A549 (cell line): ENCODE data around the gene SLC39A3.

ENCODE experiments used
- CHD4 ChIP-seq: fragments of 200-600 bp; sonication (generic); IDR thresholded peaks from 2 replicates; pipeline ENCODE4 v1.6.1; 2016; ENCODE audit warnings: antibody characterized with exemption, mild to moderate bottlenecking, borderline replicate concordance
- CTCF ChIP-seq: fragments of >200 bp; sonication (Bioruptor Twin); formaldehyde crosslinking; IDR thresholded peaks from 3 replicates; pipeline ENCODE4 v1.5.1; 2016
- ELK1 ChIP-seq: fragments of 150-350 bp; IDR thresholded peaks from 2 replicates; pipeline ENCODE4 v1.6.1; 2014; ENCODE audit warnings: low read depth, mild to moderate bottlenecking, low read length
- EP300 ChIP-seq, 2 experiments: fragments of >200 bp; sonication (Bioruptor Twin); formaldehyde crosslinking; IDR thresholded peaks; 2 replicates in 1 of 2; 3 replicates in 1 of 2; pipeline ENCODE4 v1.6.1; 2016 to 2017
- MAZ ChIP-seq: fragments of 150-350 bp; IDR thresholded peaks from 2 replicates; pipeline ENCODE4 v1.6.1; 2014; ENCODE audit warnings: antibody characterized with exemption, low read depth, low read length, borderline replicate concordance
- PHF8 ChIP-seq: fragments of 200-600 bp; sonication (generic); IDR thresholded peaks from 2 replicates; pipeline ENCODE4 v1.6.1; 2016; ENCODE audit warnings: low read depth, mild to moderate bottlenecking, antibody characterized with exemption, moderate library complexity, borderline replicate concordance
- POLR2A ChIP-seq: IDR thresholded peaks from 2 replicates; pipeline ENCODE4 v1.6.1; 2012; ENCODE audit warnings: mild to moderate bottlenecking, low read length
- RFX5 ChIP-seq: fragments of 450-650 bp; IDR thresholded peaks from 2 replicates; pipeline ENCODE4 v1.7.1; 2014; ENCODE audit warnings: antibody characterized with exemption, mild to moderate bottlenecking, moderate library complexity
- ZNF302 ChIP-seq: fragments of 250-450 bp; sonication (Bioruptor Pico); IDR thresholded peaks from 2 replicates; pipeline ENCODE4 v1.9.0; 2021; ENCODE audit warnings: inconsistent platforms, mild to moderate bottlenecking, moderate library complexity
- ZSCAN20 ChIP-seq: fragments of 250-450 bp; sonication (Bioruptor Pico); IDR thresholded peaks from 2 replicates; pipeline ENCODE4 v1.8.0; 2022; ENCODE audit warnings: mild to moderate bottlenecking, moderate library complexity
- TF ChIP-seq, protein P1 (sequence below): IDR thresholded peaks from 2 replicates; pipeline ENCODE4 v1.6.1; 2012
- TF ChIP-seq, protein P2 (sequence below): fragments of >200 bp; sonication (Bioruptor Twin); formaldehyde crosslinking; IDR thresholded peaks from 3 replicates; pipeline ENCODE4 v1.6.1; 2016

DNA sequence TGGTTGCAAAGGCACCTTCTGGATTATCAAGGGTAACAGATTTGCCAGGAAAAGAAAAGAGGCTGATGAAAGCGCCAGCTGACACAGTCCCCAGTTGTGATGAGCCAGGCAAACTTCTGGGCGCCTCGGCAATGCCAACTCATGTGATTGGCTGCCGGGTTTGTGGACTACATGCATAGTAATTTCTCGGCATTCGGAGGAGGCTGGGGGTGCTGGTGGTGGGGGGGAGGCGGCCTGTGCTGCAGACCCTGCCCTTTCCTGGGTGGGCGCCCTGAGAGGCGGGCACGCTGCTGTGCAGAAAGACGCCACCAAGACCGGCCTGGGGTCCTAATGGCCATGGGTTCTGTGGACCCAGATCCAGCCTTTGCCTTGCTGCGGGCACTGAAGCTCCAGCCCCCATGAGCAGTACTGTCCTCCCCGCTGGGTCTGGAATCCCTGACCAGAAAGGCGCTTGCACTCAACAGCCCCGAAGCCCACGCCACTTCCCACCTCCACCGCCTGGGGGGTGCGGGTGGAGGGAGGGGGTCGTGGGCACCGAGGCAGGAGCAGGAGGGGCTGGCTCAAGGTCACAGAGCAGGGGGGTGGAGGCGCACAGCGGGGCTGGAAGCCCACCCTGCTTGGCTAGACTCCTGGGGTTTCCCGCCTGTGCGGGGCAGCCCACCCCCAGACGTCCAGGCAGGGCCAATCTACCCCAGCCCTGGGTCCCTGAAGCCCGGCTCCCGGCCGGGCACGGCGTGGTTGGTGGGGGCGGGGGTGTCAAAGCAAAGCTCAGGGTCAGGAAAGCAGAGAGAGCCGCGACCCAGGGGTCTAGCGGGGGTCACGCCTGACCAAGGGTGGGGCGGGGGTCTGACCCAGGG lies 19.7 kb downstream of the SLC39A3 start:
- TF ChIP-seq, protein P1, sequence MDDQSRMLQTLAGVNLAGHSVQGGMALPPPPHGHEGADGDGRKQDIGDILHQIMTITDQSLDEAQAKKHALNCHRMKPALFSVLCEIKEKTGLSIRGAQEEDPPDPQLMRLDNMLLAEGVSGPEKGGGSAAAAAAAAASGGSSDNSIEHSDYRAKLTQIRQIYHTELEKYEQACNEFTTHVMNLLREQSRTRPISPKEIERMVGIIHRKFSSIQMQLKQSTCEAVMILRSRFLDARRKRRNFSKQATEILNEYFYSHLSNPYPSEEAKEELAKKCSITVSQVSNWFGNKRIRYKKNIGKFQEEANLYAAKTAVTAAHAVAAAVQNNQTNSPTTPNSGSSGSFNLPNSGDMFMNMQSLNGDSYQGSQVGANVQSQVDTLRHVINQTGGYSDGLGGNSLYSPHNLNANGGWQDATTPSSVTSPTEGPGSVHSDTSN: no peak
- TF ChIP-seq CHD4 (no peak), ELK1 (no peak), RFX5 (no peak), PHF8 (no peak), MAZ (no peak), CTCF (no peak), EP300 (IDR thresholded peaks at IDR 0.05) (no peak), ZNF302 (CRISPR knock-in tag) (no peak), ZSCAN20 (no peak), POLR2A (no peak)
- TF ChIP-seq, protein P2, sequence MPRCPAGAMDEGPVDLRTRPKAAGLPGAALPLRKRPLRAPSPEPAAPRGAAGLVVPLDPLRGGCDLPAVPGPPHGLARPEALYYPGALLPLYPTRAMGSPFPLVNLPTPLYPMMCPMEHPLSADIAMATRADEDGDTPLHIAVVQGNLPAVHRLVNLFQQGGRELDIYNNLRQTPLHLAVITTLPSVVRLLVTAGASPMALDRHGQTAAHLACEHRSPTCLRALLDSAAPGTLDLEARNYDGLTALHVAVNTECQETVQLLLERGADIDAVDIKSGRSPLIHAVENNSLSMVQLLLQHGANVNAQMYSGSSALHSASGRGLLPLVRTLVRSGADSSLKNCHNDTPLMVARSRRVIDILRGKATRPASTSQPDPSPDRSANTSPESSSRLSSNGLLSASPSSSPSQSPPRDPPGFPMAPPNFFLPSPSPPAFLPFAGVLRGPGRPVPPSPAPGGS: no peak
